GM12873 (cell line): ENCODE results near the gene ERLIN1.

Experiments used
- CTCF ChIP-seq: IDR thresholded peaks from 2 replicates; pipeline ENCODE4 v1.5.1; 2012; ENCODE audit warnings: low read depth, mild to moderate bottlenecking, moderate library complexity, low read length, control low read depth; ENCODE audit not compliant: insufficient read depth; ENCODE audit errors: missing control alignments

The ERLIN1 gene

GRCh38 chr10:100143756-100144155 lies 42.1 kb downstream of the ERLIN1 start:
- no peak for TF ChIP-seq CTCF

GRCh38 chr10:100141446-100142087 lies 44.3 kb downstream of the ERLIN1 start:
- no peak for TF ChIP-seq CTCF

GRCh38 chr10:100140070-100140469 lies 45.8 kb downstream of the ERLIN1 start:
- no peak for TF ChIP-seq CTCF

- TF ChIP-seq CTCF = no peak
Observed at GRCh38 chr10:100138921-100139496, 46.8 kb downstream of the ERLIN1 start.

- no peak for TF ChIP-seq CTCF
Observed at GRCh38 chr10:100135486-100135885, 50.3 kb downstream of the ERLIN1 start.

- no peak for TF ChIP-seq CTCF
Observed at GRCh38 chr10:100133801-100134200, 52.0 kb downstream of the ERLIN1 start.

GRCh38 chr10:100132427-100132826 lies 53.4 kb downstream of the ERLIN1 start:
- no peak for TF ChIP-seq CTCF
